A673 (cell line): Measurements from ENCODE around the gene GLCE.

Experiments used
- CTCF ChIP-seq: fragments of 300-800, 200-600 bp; sonication (generic); conservative IDR thresholded peaks from 2 replicates; pipeline ENCODE4 v1.5.1; 2017; ENCODE audit warnings: low read depth, mild to moderate bottlenecking, antibody characterized with exemption, low read length, moderate library complexity, mixed read lengths
- EZH2 ChIP-seq: fragments of 200-600 bp; sonication (generic); IDR thresholded peaks from 2 replicates; pipeline ENCODE4 v1.6.1; 2017; ENCODE audit warnings: borderline replicate concordance, low read depth, mild to moderate bottlenecking, mixed read lengths, antibody characterized with exemption, low read length; ENCODE audit not compliant: poor library complexity, severe bottlenecking

DNA sequence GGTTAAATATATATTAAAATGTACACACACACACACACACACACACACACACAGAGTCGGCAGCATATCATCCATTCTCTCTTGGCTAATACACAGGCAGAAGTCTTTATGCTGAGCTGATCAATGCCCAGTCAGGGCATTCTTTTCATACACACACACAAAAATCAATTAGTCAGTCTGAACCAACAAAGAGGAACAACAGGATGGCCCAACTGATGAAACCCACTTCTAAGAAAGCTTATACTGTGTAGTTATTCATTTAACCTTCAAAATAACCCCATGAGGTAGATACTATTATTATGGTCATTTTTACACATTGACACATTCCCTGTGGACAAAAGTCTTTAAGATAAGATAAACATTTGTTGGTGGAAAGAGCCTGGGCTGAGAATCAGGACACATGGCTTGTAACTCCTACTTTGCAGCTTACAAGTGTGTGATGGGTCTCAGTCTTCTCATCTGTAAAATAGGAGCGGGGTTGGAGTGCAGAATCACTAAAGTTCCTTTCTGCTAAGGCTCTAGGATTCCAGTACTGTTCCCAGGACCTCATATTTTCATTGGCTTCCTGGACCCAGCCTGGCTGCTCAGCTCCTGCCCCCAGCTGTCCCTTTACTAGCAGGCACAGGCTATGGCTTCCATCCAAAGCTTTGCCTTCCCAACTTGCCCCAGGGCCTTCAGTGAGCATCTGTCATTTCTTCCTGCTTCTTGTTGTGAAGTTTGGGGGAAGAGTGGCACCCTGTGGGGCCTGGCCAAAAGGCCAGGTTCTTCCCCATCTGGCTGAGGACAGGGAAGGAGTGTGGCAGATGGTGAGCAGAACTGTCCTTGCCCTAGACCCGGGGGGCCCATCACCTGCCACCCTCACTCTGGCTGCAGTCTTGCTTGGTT, 27.2 kb upstream of the GLCE start:
- TF ChIP-seq CTCF, result no peak
- TF ChIP-seq EZH2, result no peak
